ENCODE data around the gene ADNP. TPM values are rescaled to one million over a fixed set of nuclear protein-coding genes. Genes with fewer than 3 reads are reported as not detected.

Gene ADNP
- polyA plus RNA-seq, 1 experiment, result 36.8 TPM

GRCh38 chr20:50921803-50922501, 9.3 kb downstream of the ADNP start:
- CTCF ChIA-PET, result interaction anchor here (0.9 to 3.3 kb wide), 3 partner anchors 8 to 129 kb away, joined by 3 to 39 read pairs (median 4); partner anchors contain the start of genes ADNP and BCAS4
- H3K27ac ChIP-seq (ENCODE audit: low read depth, low read length), result no peak overlapping the region
- H3K9me3 ChIP-seq (ENCODE audit: control insufficient read depth, insufficient read depth, low read length), result no peaks in the 10 kb centered on the region
- DNase-seq (ENCODE audit: low read depth, low spot score), result no peak
- no peak overlapping the region for H3K4me3 ChIP-seq (ENCODE audit: low read depth, low read length)
- no peak for TF ChIP-seq CTCF (IDR thresholded peaks at IDR 0.05; ENCODE audit: low read depth, low read length)
- POLR2A ChIA-PET, result interaction anchor here (0.6 to 1.2 kb wide), 3 partner anchors 9 to 36 kb away, joined by 3 to 4 read pairs (median 3); partner anchors contain the start of genes ADNP, DPM1 and MOCS3
- no peaks in the 10 kb centered on the region for H3K27me3 ChIP-seq (ENCODE audit: control insufficient read depth, insufficient read depth, low read length)

DNA sequence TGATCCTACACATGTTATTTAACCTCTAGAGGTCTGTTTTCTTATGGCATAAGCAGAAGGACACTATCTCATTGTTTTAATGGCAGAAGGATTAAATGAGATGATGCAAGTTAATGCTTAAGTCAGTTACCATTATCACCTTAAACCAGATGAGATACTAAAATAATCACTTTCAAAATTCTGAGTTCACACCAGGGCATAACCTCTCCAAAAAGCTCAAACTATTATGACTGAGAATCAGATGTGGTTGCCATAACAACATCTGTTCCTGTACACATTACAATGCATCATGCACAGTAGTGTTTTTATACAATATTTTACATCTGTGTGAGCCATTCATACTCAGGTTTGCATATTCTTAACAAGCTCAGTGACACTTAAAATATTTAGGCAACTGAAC, 10.2 kb downstream of the ADNP start:
- no peak for DNase-seq (ENCODE audit: low read depth, low spot score)
- ChIA-PET CTCF (interaction anchor here (0.6 to 3.3 kb wide), 5 partner anchors 9 to 452 kb away, joined by 3 to 39 read pairs (median 3); partner anchors contain the start of gene ADNP), POLR2A (interaction anchor here (1.2 kb wide), 2 partner anchors 10 to 37 kb away, joined by 3 to 4 read pairs; partner anchors contain the start of genes ADNP, DPM1 and MOCS3)
- Histone ChIP-seq H3K27me3 (ENCODE audit: control insufficient read depth, insufficient read depth, low read length) (no peaks in the 10 kb centered on the region), H3K27ac (ENCODE audit: low read depth, low read length) (no peak overlapping the region), H3K4me3 (ENCODE audit: low read depth, low read length) (no peak overlapping the region), H3K9me3 (ENCODE audit: control insufficient read depth, insufficient read depth, low read length) (no peaks in the 10 kb centered on the region)
- TF ChIP-seq CTCF (IDR thresholded peaks at IDR 0.05; ENCODE audit: low read depth, low read length), result no peak

DNA sequence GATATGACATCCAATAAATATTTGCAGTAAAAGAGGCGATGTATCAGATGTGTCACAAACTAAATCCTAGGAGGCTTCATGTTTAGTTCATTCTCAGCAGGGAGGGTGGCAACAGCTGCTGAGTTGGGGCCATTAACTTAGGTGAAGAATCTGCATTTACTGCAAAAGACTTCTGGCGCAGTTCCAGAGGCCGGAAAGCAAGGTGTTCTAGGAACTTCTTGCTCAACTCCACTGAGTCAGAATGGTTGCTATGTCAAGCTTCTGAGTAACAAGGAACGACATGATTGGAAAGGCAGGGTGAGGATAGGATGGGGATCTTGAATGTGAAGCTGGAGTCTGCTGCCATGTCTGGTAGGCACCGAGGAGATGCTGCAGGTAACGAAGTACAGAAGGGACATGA, 11.7 kb downstream of the ADNP start:
- H3K4me3 ChIP-seq (ENCODE audit: low read depth, low read length), result no peak overlapping the region
- POLR2A ChIA-PET, result interaction anchor here (0.9 to 1.9 kb wide), 2 partner anchors 11 to 25 kb away, joined by 4 to 9 read pairs; partner anchors contain the start of gene ADNP
- no peaks in the 10 kb centered on the region for H3K9me3 ChIP-seq (ENCODE audit: control insufficient read depth, insufficient read depth, low read length)
- no peak overlapping the region for H3K27ac ChIP-seq (ENCODE audit: low read depth, low read length)
- CTCF ChIA-PET, result interaction anchor here (0.7 to 3.3 kb wide), 3 partner anchors 10 to 125 kb away, joined by 3 to 39 read pairs (median 5); partner anchors contain the start of genes ADNP and BCAS4
- no peak for DNase-seq (ENCODE audit: low read depth, low spot score)
- no peak for TF ChIP-seq CTCF (IDR thresholded peaks at IDR 0.05; ENCODE audit: low read depth, low read length)
- H3K27me3 ChIP-seq (ENCODE audit: control insufficient read depth, insufficient read depth, low read length), result no peaks in the 10 kb centered on the region

- CTCF ChIA-PET, result interaction anchor here (3.3 kb wide), 1 partner anchor 11 kb away, joined by 39 read pairs; the partner anchor contains the start of gene ADNP
- POLR2A ChIA-PET, result interaction anchor here (1.9 kb wide), 1 partner anchor 12 kb away, joined by 9 read pairs; the partner anchor contains the start of gene ADNP
Measured at GRCh38 chr20:50918403-50918802, 12.8 kb downstream of the ADNP start.

More at GRCh38 chr20:50918403-50918802, 12.8 kb downstream of the ADNP start:
- no peaks in the 10 kb centered on the region for H3K27me3 ChIP-seq (ENCODE audit: control insufficient read depth, insufficient read depth, low read length)
- no peaks in the 10 kb centered on the region for H3K9me3 ChIP-seq (ENCODE audit: control insufficient read depth, insufficient read depth, low read length)
- no peak overlapping the region for H3K27ac ChIP-seq (ENCODE audit: low read depth, low read length)
- DNase-seq (ENCODE audit: low read depth, low spot score), result no peak
- no peak for TF ChIP-seq CTCF (IDR thresholded peaks at IDR 0.05; ENCODE audit: low read depth, low read length)
- H3K4me3 ChIP-seq (ENCODE audit: low read depth, low read length), result no peak overlapping the region
